HG03521 (cell line): ENCODE measurements around the gene EGR2.

Source experiments
- ATAC-seq: cut with Tn5 transposase; IDR thresholded peaks from one replicate; pipeline ENCODE4 v1.9.1; 2021; ENCODE audit warnings: mild to moderate bottlenecking, moderate library complexity; ENCODE audit not compliant: unreplicated experiment

EGR2 gene

DNA sequence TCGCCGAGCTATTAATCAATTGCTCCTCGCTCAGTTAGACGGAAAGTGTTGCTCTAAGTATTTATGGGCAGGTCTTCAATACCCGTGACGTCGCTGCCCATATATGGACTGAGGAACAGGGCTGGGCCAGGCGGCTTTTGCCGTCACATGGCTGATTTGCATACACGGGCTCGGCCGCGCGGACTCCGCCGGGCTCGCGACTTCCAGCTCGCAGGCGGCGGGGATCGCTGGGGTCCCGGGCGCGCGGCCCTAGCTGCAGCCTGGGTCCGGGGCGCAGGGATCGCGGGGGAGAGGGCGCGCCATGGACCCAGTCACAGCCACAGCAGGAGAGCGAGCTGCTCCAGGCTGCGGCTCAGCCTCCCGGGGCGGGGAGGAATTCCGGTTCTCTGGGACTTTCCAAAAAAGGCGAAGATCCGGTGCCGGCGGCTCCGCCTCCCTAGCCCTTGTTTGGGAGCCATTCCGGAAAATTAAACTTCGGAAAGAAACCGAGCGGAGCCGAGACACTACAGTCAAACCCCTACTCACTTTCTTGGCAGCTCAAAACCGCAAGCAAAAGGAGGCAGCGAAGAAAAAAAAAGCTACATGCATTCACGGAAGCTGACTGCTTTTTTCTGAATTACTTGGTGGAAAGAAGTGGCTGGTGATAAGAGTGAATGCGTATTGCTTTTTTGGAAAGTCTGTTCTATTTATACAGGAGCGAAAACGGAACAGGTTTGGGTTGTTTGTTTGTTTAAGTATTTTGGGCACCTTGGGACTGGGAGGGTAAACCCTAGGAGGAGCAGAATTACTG is at the start of gene EGR2:
Gene EGR2 (minus strand): TSS at position 36 of the 790 bp plus-strand sequence. CDS start 337 bp downstream, outside the sequence.
- peak; percentile 73 for ATAC-seq

GRCh38 chr10:62862447-62862846 is 46.3 kb upstream of the EGR2 start:
- ATAC-seq = no peak

GRCh38 chr10:62861507-62861906 is 45.3 kb upstream of the EGR2 start:
- ATAC-seq = no peak

DNA sequence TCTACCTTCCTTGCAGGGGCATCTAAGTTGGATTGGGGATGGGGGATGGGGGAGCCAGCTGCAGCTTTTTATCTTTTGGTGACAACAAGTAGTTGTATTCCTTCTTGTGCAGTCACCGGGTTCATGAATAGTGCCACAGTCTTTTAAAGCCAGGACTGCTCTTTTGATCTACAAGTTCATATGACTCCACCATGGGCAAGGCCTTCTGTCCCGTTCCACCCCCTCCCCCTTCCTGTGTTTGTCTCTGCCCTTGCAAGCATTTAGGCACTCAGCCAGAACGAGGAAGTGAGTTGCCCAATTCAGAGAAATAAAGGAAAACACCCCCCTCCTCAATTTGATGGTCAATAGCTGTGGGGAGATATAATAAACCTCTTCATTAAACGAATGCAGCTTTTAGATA is 44.8 kb upstream of the EGR2 start:
- ATAC-seq = no peak

- no peak for ATAC-seq
These were observed 42.2 kb upstream of the EGR2 start for GRCh38 chr10:62858364-62858763.

- ATAC-seq = no peak
These were observed 39.9 kb upstream of the EGR2 start for GRCh38 chr10:62856021-62856420.

GRCh38 chr10:62853710-62854109 is 37.5 kb upstream of the EGR2 start:
- ATAC-seq = no peak

GRCh38 chr10:62852961-62853702 is 37.0 kb upstream of the EGR2 start:
- ATAC-seq = no peak

GRCh38 chr10:62851442-62851841 is 35.3 kb upstream of the EGR2 start:
- no peak for ATAC-seq

- ATAC-seq = no peak
These were observed 34.5 kb upstream of the EGR2 start for GRCh38 chr10:62850646-62851045.

DNA sequence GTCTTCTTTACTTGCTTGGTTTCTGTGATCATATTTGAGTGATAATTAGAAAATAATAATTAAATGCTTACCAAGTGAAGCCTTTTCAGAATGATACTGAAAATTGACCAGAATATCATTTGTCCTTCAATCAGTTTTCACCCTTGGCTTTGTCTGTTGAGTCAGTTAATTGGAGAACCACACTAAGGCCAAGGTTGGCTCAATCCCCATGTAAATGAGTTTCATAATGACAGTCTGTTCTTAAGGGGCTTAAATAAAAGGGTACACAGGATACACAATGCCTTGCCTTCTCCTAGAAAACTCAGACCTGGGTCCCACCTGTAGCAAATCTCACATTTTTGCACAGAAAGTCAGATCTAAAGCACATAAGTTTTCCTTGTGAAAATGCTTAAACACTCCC is 31.3 kb upstream of the EGR2 start:
- ATAC-seq = no peak

DNA sequence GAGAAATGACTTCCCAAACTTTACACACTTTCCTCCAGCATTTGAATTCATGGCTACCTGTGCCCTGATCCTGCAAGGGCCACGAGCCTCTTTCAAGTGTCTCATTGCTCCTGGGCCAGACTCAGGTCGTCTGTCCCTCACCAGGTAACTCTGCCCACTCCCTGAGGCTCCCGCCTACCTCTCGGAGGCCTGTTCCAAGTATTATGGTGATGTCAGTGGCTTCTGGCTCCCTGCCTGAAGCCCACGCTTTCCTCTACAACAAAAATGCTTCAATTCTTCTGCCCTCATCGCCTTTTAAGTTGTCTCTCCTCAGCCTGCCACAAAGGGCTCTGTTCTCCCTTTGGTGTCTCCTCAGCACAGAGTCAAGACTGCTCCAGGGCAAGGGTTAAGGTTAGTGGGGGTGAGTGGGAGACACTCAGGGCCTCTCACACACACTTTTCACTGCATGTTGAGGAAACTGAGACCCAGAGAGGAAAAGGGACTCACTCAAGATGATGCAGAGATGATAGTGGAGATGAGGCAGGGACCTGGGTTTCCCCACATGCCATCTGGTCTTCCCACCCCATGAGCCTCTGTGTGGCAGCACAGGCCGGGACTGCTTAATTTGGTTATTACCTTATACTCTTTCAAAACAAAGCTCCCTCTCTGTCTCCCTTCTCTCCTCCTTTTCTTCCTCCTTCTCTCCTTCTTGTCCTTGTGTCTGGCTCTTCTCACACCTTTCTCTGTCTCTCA is 28.3 kb upstream of the EGR2 start:
- no peak for ATAC-seq

DNA sequence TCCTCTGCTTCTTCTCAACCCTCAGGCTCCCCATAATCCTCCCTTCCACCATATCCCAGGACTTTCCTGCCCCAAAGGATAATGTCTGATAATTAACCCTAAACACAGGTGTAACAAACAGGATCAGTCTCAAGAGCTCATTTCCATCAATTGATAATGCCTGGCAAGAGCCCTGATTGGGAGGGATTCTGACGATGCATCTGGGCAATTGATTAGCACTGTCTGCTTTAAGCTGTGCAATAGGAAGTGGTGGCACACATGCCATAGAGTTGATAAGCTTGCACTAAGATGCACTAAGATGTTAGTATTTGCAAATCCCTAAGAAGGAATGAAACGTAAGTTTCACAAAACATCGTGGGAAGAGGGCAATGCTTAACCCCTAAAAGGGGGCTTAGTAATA is 27.4 kb upstream of the EGR2 start:
- ATAC-seq = no peak

DNA sequence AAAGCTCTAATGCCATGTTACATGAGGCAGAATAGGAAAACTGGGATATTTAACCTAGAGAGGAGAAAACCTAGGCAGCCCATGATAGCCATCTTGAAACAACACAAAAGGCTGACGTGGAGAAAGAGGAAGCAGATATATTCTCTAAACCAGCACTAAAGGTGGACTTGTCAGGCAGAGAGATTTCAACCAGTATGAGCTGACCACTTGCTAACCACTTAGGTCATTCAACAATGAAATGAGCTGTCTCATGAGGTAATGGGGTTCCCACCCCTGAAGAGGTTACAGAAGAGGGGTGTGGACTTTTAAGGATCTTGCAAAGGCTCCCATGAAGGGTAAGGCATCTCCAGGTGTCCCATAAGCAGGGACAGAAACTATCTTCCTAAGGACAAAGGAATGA is 26.8 kb upstream of the EGR2 start:
- no peak for ATAC-seq

GRCh38 chr10:62839590-62839989 is 23.4 kb upstream of the EGR2 start:
- ATAC-seq = no peak

DNA sequence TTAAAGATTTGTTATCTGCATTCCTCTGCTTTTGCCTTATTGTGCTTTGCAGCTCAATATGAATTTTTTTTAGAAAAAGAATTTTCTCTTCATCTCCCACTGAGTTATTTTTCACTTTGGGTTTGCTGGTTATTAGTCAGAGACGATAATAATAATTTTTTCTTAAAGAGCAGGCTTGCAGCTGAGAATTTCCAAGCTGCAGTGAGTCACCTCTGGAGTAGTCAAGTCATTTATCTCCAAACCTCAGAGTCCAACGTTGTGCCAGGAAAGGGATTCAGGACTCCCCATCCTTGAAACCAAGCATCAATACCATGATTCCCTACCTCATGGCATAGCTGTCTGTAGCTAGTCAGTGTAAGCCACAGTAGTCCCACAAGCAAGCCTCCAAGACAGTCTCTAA is 15.2 kb upstream of the EGR2 start:
- ATAC-seq = no peak

GRCh38 chr10:62830679-62831078 is 14.5 kb upstream of the EGR2 start:
- no peak for ATAC-seq

GRCh38 chr10:62829622-62830021 is 13.5 kb upstream of the EGR2 start:
- ATAC-seq = no peak

GRCh38 chr10:62826273-62826672 is 10.1 kb upstream of the EGR2 start:
- ATAC-seq = no peak

DNA sequence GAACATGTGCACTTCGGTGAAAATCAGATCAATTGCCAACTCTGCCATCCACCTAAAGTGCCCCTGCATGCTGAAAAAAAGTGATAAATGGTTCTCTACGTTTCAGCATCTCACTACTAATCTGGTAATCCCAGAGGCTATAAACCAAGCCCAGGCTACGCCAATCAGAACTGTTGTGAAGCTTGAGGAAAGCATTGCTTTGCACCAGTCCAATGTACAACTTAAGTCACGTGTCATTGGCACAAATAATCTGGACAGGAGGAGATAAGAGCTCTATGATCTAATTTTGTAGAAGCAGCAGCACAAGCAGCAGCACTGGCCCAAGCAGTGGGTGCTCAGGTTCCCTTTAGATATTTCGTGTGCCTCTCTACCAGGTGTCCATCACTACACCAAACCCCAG is 4.4 kb upstream of the EGR2 start:
- ATAC-seq = no peak

DNA sequence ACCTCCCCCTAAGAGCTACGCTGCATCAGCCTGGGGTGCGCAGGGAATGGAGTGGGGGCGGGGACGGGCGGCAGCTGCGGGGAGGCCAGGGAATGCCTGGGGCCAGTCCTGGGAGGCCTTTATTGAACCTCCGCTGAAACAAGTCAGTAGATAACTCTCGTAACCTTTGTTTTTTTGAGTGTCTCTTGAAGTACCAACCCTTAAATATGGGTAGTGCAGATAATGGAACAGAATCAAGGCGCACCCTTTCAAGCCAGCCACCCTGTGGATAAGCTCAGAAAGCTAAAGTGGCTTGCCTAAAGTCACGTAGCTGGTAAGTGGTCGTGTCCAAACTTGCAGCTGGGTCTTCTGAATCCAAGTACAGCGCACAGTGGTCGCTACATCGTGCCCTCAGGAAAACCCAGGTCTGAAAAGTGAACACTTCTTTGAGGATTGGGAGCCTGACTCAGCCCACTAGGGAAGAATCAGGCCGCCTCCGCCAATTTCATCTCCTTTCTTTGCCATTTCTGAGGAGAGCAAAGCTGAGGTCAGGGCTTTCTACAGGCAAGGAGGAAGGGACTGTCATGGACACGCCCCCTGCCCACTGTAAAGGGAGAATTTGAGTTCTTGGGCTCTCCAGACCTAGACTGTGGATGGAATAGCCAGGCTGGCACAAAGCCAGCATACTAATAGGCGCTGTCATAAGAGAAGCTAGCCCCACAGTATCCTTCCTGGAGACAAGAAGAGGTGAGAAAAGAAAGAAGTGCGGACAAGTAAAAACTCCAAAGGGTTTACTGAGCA is 3.2 kb upstream of the EGR2 start:
- no peak for ATAC-seq
